ENCODE measurements around the gene REV1. TPM values are rescaled to one million over a fixed set of nuclear protein-coding genes. Genes with fewer than 3 reads are reported as not detected.

Gene REV1
- total and polyA plus RNA-seq, 2 experiments from 2014 or later: 32.9 to 46.7 TPM

DNA sequence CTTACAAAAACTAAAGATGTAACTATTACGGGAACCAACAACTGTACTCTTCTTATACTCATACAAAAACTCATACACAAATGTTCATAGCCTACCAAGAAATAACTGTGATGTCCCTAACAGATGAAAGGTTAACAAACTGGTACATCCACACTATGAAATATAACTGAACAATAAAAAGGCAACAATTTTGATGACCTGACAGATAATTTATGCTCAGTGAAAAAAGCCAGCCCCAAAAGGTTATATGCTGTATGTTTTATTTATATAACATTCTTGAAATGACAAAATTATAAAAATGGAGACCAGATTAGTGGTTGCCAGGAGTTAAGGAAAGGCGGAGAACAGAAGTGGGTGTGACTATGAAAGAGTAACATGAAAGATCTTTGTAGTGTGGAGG lies 31.3 kb downstream of the REV1 start:
- H3F3A ChIP-seq (replicated peaks; ENCODE audit: low read depth): no peaks in the 10 kb centered on the region
- no peak overlapping the region for H3K4me3 ChIP-seq
- H3K4me2 ChIP-seq: no peak overlapping the region
- no peaks in the 10 kb centered on the region for H3K9me2 ChIP-seq (ENCODE audit: insufficient read depth)
- no peaks in the 10 kb centered on the region for H3K27me3 Mint-ChIP-seq (ENCODE audit: insufficient read depth, low read depth, poor library complexity)
- no peaks in the 10 kb centered on the region for H3K27me3 ChIP-seq (ENCODE audit: insufficient read depth)
- H3K36me3 ChIP-seq (ENCODE audit: insufficient read depth): peaks cover 15% of the 10 kb centered on the region
- DNase-seq (ENCODE audit: low spot score) (no peak), ATAC-seq (no peak)
- no peaks in the 10 kb centered on the region for H3K9me3 Mint-ChIP-seq
- no peak overlapping the region for H3K27ac ChIP-seq (ENCODE audit: low read depth)
- peaks cover 65% of the 10 kb centered on the region for H3K36me3 Mint-ChIP-seq (ENCODE audit: low read depth)
- no peak overlapping the region for H2AFZ ChIP-seq
- no peak overlapping the region for H3K27ac Mint-ChIP-seq
- TF ChIP-seq, protein P1, sequence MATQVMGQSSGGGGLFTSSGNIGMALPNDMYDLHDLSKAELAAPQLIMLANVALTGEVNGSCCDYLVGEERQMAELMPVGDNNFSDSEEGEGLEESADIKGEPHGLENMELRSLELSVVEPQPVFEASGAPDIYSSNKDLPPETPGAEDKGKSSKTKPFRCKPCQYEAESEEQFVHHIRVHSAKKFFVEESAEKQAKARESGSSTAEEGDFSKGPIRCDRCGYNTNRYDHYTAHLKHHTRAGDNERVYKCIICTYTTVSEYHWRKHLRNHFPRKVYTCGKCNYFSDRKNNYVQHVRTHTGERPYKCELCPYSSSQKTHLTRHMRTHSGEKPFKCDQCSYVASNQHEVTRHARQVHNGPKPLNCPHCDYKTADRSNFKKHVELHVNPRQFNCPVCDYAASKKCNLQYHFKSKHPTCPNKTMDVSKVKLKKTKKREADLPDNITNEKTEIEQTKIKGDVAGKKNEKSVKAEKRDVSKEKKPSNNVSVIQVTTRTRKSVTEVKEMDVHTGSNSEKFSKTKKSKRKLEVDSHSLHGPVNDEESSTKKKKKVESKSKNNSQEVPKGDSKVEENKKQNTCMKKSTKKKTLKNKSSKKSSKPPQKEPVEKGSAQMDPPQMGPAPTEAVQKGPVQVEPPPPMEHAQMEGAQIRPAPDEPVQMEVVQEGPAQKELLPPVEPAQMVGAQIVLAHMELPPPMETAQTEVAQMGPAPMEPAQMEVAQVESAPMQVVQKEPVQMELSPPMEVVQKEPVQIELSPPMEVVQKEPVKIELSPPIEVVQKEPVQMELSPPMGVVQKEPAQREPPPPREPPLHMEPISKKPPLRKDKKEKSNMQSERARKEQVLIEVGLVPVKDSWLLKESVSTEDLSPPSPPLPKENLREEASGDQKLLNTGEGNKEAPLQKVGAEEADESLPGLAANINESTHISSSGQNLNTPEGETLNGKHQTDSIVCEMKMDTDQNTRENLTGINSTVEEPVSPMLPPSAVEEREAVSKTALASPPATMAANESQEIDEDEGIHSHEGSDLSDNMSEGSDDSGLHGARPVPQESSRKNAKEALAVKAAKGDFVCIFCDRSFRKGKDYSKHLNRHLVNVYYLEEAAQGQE (IDR thresholded peaks at IDR 0.05; ENCODE audit: unreplicated experiment): no peak
- TF ChIP-seq CREB1 (CRISPR knock-in tag; IDR thresholded peaks at IDR 0.05; ENCODE audit: low read depth): no peak
- TF ChIP-seq POLR2AphosphoS5 (IDR thresholded peaks at IDR 0.05; ENCODE audit: low read depth): no peak
- no peak for TF ChIP-seq EZH2 (IDR thresholded peaks at IDR 0.05; ENCODE audit: low read depth, unreplicated experiment)
- TF ChIP-seq, protein P2, sequence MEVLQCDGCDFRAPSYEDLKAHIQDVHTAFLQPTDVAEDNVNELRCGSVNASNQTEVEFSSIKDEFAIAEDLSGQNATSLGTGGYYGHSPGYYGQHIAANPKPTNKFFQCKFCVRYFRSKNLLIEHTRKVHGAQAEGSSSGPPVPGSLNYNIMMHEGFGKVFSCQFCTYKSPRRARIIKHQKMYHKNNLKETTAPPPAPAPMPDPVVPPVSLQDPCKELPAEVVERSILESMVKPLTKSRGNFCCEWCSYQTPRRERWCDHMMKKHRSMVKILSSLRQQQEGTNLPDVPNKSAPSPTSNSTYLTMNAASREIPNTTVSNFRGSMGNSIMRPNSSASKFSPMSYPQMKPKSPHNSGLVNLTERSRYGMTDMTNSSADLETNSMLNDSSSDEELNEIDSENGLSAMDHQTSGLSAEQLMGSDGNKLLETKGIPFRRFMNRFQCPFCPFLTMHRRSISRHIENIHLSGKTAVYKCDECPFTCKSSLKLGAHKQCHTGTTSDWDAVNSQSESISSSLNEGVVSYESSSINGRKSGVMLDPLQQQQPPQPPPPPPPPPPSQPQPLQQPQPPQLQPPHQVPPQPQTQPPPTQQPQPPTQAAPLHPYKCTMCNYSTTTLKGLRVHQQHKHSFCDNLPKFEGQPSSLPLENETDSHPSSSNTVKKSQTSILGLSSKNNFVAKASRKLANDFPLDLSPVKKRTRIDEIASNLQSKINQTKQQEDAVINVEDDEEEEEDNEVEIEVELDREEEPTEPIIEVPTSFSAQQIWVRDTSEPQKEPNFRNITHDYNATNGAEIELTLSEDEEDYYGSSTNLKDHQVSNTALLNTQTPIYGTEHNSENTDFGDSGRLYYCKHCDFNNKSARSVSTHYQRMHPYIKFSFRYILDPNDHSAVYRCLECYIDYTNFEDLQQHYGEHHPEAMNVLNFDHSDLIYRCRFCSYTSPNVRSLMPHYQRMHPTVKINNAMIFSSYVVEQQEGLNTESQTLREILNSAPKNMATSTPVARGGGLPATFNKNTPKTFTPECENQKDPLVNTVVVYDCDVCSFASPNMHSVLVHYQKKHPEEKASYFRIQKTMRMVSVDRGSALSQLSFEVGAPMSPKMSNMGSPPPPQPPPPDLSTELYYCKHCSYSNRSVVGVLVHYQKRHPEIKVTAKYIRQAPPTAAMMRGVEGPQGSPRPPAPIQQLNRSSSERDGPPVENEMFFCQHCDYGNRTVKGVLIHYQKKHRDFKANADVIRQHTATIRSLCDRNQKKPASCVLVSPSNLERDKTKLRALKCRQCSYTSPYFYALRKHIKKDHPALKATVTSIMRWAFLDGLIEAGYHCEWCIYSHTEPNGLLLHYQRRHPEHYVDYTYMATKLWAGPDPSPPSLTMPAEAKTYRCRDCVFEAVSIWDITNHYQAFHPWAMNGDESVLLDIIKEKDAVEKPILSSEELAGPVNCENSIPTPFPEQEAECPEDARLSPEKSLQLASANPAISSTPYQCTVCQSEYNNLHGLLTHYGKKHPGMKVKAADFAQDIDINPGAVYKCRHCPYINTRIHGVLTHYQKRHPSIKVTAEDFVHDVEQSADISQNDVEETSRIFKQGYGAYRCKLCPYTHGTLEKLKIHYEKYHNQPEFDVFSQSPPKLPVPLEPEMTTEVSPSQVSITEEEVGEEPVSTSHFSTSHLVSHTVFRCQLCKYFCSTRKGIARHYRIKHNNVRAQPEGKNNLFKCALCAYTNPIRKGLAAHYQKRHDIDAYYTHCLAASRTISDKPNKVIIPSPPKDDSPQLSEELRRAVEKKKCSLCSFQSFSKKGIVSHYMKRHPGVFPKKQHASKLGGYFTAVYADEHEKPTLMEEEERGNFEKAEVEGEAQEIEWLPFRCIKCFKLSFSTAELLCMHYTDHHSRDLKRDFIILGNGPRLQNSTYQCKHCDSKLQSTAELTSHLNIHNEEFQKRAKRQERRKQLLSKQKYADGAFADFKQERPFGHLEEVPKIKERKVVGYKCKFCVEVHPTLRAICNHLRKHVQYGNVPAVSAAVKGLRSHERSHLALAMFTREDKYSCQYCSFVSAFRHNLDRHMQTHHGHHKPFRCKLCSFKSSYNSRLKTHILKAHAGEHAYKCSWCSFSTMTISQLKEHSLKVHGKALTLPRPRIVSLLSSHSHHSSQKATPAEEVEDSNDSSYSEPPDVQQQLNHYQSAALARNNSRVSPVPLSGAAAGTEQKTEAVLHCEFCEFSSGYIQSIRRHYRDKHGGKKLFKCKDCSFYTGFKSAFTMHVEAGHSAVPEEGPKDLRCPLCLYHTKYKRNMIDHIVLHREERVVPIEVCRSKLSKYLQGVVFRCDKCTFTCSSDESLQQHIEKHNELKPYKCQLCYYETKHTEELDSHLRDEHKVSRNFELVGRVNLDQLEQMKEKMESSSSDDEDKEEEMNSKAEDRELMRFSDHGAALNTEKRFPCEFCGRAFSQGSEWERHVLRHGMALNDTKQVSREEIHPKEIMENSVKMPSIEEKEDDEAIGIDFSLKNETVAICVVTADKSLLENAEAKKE (CRISPR knock-in tag; IDR thresholded peaks at IDR 0.05): no peak
- no peak for TF ChIP-seq NANOG (IDR thresholded peaks at IDR 0.05; ENCODE audit: borderline replicate concordance)
- no peak overlapping the region for H3K4me3 Mint-ChIP-seq
- H3K4me1 Mint-ChIP-seq: peaks cover 14% of the 10 kb centered on the region
- H4K20me1 ChIP-seq (replicated peaks; ENCODE audit: insufficient read depth): peaks cover 21% of the 10 kb centered on the region; the same call in 1 of the 2 replicates
- H3K79me2 ChIP-seq (replicated peaks; ENCODE audit: insufficient read depth): peaks cover 90% of the 10 kb centered on the region
- H3K4me1 ChIP-seq (ENCODE audit: insufficient read depth): peaks cover 14% of the 10 kb centered on the region

Measured in GM23338 (cell line).